GM21723 (cell line): ENCODE measurements around the gene EGLN1.
"Not testable (repeated sequence)": the region's sequence is repeated elsewhere in the genome, so short reads cannot be mapped to it uniquely, and the experiment has no call there.

Source experiments
- ATAC-seq: cut with Tn5 transposase; IDR thresholded peaks from one replicate; pipeline ENCODE4 v1.9.1; 2021; ENCODE audit warnings: mild to moderate bottlenecking, moderate library complexity; ENCODE audit not compliant: unreplicated experiment

Gene EGLN1

DNA sequence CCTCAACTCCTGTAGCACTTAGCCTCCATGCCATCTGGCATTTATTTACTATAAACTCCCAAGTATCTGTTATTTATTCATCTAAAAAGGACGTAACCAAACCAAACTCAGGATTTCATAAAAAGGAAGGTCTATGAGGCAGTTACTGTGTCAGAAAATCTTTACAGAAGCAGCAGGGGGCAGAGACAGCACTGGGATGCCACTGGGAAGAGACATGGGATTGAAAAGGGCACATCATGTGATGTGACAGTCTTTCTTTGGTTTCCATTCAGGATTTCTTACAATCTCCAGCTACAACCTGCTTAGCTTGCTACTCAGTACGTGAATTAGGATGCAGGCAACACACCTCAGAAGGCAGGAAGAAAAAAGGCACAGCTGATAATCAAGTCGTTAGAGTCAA, 52.8 kb downstream of the EGLN1 start:
- ATAC-seq = no peak

DNA sequence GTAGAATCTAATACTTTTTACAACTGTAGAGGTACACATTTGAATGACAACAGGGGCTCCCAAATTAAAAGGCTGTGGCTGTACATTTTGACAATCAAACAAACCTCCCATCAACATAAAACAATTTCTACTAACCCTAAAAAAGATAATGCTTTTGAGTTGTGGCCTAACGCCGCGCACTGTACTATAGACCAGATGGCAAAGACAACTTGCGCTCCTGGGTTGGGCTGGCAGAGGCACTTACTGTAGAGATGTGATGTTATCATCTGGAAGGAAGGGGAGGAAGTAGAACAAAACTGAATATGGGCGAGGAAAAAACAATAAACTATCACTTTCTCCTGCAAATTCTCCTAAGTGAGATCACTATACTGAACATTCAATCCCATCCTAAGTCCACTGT, 57.9 kb downstream of the EGLN1 start:
- ATAC-seq = no peak

DNA sequence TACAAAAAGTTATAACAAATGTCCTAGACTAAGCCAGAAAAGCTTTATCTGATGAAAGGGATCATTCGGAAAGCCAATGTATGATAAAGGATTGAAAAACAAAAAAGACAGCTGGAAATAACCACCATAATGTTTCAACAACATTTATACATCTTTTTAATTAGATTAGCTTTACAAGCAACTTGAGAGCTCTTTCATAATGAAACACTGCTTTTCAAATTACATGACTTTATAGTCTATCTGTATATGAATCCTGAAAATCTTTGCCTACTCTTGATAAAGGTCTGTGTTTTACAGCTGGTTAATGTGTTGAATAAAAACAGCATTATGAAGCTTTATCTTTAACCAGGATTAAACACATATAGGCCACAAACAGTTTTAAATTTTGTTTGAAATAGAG, 58.5 kb downstream of the EGLN1 start:
- no peak for ATAC-seq

DNA sequence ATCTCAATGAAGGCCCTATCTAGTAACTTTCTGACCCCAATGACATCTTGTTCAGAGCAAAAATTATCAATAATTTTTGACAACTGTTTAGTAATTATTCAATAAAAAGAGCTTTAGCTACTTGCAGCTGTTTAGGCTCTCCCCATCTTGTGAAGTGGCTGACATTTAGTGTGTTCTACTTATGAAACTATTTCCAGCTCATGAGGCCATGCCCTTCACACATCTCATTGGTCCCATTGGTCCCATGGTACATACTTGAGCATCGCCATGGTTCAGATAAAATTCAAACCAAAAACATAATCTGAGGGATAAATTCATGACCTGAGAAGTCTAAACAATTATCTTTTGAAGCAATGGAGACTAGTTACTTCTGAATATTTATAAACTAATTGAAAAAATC, 59.8 kb downstream of the EGLN1 start:
- ATAC-seq = no peak

DNA sequence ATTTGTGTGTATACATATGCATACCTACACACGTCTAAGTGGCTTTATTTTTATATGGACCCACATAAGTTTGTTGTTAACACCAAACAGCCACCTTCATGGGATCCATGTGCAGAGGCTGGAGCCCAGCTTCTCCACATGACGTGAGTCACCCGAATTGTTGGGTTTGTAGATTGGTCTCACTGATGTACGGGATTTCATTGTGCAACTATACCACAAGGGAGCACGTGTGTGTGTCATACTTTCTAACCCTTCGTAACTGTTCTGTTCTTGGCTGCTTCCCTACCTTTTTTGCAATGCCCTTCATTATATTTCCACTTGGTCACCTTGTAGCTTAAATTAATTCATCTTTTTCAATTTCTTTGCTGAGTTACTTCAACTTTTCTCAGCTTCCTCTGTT, 63.0 kb downstream of the EGLN1 start:
- ATAC-seq = no peak

DNA sequence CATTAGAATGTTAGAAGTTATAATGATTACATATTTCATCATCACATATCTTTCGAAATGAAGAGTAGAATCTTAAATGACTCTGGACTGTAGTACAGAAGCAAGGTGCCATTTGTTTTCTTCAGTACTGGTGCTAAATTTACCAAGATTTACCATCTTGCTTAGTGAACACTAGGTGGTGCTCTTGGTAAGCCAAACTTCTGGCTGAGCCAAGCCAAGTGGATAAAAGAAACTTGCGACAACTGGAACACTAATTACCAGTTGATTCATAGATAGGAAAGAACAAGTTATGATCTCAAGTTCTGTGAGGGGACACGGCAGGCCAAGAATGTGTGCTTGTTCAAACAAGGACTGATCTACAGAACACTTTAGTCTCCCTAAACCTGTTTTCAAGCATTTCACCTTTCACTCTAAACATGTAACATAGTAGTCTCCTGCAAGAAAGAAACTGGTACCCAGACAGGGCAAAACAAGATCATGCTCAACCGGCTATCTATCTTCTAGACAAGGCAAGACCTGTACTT, 64.2 kb downstream of the EGLN1 start:
- ATAC-seq = peak; percentile 81

DNA sequence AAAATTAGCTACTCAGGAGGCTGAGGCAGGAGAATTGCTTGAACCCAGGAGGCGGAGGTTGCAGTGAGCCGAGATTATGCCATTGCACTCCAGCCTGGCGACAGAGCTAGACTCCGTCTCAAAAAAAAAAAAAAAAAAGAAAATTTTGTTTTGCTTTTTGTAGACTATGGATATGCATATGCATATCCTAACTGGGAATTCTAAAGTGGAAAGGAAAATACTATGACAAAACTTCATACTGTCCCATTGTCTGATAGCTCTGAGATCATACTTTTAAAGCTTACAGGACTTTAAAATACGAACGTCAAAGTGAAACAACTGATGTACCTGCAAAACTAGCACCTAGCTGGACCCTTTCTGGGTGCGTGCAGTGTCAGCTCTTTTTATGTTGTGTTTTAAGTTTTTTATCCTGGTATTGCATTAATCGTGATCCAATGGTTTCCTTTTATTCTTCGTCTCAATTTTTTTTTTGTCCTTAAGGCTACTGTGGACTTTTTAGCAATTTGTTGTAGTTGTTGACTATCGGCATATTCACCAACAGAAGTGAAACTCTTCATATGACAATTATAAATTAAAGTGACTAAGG, 64.8 kb downstream of the EGLN1 start:
- ATAC-seq = no peak

DNA sequence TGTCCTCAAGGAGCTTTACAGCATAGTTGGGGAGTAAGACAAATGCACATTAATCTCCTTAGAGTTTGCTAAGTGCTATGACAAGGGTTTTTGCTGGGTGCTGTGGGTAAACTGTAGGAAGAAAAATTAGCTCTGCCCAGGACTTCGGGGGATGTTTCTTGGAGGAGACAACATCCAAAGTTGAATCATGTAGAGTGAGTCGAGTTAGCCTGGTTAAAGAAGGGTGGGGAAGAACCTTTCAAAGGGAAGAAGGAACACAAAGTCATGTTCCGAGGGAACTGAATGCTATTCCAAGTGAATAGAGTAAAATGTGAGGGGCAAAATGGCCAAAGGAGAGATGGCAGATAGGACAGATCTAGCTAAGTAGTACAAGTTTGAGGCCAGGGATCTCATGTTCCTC, 66.9 kb downstream of the EGLN1 start:
- ATAC-seq = no peak

DNA sequence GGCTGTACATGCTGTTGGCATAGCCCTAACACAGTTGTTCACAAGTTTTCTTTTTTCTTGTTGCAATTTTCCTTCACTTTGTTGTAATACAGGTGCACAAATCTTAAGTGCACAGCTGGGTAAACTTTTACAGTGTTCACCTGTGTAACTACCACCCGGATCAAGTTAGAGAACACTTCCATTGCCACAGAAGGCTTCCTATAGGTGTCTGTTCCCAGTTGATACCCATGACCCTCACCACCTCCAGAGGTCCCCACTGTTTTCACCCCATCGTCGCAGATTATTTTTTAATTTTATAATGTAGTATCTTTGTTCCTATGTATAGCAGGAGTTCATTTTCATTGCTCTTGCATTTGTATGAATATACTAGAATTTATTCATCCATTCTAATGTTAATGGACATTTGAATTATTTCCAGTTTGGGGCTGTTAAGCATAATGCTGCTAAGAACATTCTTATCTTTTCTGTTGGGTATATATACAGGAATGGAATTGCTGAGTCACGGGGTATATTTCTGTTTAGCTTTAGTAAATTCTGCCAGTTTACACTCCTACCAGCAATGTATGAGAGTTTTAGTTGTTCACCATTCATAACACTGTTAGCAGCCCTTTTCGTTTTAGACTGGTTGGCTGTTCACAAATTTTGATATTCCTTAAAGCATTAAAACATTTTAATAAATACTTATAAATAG, 67.6 kb downstream of the EGLN1 start:
- ATAC-seq = no peak

DNA sequence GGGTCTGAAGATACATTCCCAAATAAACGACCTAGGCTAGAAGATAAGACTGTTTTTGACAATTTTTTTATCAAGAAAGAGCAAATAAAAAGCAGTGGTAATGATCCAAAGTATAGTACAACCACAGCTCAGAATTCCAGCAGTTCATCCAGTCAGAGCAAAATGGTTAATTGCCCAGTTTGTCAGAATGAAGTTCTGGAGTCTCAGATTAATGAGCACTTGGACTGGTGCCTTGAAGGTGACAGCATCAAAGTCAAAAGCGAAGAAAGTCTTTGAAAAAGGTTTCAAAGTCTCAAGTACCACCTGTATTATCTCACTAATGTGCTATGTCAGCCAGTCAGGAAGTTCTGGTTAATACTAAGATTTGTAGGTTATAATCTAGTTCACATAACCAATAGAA, 69.0 kb downstream of the EGLN1 start:
- ATAC-seq = no peak

DNA sequence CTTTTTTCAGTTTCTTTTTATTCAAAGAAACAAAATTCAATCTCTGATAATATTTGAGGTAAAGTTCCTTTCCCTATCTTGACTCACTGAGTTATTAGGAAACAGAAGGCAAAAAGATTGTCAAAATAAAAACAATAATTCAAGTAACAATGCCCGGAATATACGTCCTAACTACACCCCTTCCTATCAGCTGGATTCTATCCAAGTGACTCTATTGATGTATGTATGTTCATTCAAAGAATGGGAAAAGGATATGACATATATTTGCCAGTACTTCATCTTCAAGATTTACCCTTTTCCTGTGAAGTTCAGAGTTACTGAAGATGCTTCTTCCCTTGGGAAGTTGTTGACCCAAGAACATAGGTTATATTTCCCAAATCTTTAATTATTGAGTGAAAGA, 70.3 kb downstream of the EGLN1 start:
- ATAC-seq = no peak

DNA sequence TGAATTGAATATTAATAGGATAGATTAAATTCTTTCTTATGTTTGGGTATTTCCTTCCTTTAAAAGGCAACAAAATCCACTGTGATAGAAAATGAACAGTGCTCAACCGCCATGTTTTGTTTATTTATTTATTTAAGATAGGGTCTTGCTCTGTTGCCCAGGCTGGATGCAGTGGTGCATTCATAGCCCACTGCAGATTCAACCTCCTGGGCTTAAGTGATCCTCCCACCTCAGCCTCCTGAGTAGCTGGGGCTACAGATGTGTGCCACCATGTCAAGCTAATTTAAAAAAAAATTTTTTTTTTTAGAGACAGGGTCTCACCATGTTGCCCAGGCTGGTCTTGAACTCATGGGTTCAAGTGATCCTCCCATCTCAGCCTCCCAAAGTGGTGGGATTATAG, 73.2 kb downstream of the EGLN1 start:
- not testable (repeated sequence) for ATAC-seq

DNA sequence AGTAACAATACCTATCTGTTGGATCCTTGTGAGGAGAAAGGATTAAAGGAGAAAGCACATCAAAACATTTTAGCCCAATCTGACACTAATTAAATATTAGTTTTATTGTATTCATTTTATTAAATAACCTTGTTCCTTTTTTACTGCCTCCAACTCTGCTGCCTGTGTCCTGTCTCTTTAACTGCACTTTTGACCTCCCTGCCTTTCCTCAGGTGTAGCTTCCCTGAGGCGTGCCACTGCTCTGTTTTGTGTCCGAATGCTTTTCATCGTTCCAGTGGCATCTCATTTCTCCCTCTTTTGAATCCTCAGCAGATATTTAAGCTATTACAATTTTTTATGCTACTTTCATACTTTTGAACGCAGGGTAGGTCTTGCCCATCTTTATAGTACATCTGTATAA, 73.6 kb downstream of the EGLN1 start:
- ATAC-seq = no peak

DNA sequence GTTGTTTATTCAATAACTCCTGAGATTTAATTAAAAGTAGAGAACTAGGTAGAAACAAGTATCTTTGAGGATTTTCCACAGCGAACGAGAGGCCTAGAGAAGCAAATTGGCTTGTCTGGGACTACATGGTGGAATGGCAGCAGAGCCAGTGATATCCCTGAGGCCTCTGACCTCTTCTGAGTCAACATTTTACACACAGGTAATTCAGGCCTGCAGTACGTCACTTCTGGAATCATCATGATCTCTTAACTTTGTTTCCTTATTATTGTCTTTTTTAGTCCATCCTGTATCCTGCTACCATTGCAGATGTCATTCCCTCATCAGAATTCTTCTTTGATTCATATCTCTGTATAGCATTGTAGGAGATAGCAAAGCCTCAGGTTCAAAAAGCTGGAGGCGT, 74.1 kb downstream of the EGLN1 start:
- no peak for ATAC-seq

DNA sequence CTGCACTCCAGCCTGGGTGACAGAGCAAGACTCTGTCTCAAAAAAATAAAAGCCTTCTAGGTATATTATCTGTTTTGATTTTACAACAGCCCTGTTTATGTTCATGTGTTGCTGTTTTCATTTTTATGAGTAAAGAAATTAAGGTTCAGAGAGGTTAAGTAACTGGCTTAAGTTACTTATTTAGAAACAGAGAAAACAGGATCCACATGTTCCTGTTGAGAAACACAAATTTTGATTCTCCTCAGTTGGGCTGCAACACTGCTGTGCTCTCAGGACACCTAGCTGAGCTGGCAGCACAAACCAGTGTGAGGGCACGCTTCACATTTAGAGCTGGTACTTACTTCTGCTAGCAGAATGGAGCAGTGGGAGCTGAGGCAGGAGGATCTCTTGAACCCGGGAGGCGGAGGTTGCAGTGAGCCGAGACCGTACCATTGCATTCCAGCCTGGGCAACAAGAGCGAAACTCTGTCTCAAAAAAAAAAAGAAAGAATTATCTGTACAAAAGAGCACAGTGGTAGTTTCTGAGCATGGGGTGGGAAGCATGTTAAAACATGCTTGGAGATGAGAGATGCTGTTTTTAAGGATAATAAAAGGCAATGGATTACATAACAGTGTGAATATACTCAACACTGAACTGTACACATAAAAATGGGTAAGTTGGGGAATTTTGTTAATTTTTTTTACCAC, 81.6 kb downstream of the EGLN1 start:
- no peak for ATAC-seq

DNA sequence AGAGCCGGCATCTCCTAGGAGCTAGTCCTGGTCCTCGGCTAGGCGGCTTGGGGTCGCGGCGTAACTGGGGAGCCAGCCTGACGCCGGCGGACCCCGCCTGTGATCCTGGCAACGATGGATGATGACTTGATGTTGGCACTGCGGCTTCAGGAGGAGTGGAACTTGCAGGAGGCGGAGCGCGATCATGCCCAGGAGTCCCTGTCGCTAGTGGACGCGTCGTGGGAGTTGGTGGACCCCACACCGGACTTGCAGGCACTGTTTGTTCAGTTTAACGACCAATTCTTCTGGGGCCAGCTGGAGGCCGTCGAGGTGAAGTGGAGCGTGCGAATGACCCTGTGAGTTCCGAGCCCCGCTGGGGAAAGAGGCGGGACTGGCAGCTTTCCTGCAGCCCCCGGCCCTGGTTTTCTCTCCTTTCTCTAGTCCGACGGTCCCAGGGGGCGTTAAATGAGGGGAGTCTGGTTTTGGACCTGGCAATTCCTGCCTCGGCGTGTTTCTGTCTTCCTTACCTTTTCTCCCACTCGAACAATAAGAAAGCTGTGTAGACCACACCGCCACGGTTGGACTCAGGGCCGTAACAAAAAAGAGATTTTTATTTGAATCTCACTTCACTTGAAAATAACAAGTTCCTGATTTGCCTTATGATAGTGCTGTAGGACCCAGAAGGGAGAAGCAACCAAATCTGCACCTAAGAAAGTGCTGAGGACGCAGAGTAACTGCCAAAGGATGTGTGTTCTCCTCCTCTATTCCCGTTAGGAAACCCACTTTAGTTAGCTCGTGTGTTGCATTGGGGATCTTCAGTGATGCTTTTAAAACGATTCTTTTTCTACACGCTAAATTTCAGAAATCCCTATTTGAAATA, 83.6 kb downstream of the EGLN1 start, which contains the start of gene SPRTN:
SPRTN (plus strand) TSS at position 24 of the 859 bp plus-strand sequence; CDS start at position 115, 91 bp downstream.
- ATAC-seq = peak; percentile 12

DNA sequence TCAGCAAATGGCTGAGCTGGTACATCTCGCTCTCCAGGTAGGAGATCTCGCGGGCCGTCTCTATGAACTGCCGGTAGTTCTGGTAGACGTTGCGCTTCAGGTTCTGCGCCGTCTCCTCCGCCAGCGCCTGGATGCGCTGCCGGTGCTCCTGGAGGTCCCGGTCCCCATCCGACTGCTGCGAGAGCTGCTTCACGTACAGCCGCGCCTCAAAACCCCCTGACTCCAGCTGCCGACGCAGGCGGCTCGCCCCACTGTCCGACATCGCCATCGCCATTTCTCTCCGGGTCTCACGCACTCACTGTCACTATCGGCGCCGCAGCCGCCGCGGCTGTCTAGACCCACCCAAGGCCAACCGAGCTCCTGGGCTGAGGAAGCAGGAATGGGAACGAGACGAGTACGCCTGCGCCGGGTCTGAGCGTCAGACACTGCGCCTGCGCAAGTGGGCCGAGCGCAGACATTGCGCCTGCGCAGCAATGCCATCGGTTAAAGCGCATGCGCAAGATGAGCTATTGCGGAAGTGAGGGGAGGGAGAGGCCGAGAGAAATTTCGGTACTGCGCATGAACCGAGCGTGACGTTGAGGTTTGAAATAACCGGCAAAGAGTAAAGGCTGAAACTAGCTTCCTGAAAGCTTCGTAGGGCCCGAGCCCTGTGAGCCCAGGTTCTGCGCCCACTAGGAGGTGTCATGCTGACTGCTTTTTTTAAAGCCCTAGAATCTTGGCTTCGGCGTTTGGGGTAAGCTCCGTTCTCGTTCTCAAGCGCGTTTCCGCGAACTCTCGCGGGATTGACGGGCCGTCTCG, 84.4 kb downstream of the EGLN1 start, which contains the start of gene EXOC8:
EXOC8 (minus strand) TSS at position 381 of the 798 bp plus-strand sequence; CDS start at position 274, 107 bp downstream.
- peak; percentile 74 for ATAC-seq

DNA sequence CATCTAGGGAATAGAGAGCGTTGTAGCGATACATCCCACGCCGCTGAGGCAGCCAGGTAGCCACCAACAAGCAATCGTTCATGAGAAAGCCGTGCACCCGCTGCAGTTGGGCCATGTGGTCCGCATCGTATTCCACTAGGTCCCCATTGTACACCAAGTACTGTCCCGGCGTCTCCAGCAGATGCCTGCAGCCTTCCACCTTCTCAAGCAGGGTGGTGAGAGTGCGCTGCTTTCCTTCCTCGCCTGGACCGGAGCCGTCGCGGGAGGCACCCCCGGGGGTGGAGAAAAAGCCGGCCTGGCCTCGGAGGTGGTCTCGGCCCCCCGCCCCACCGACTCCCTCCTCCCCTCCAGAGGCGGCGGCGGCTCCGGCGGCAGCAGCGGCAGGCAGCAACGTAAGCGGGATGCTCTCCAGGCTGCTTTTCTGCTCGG, 85.0 kb downstream of the EGLN1 start:
- peak; percentile 26 for ATAC-seq

DNA sequence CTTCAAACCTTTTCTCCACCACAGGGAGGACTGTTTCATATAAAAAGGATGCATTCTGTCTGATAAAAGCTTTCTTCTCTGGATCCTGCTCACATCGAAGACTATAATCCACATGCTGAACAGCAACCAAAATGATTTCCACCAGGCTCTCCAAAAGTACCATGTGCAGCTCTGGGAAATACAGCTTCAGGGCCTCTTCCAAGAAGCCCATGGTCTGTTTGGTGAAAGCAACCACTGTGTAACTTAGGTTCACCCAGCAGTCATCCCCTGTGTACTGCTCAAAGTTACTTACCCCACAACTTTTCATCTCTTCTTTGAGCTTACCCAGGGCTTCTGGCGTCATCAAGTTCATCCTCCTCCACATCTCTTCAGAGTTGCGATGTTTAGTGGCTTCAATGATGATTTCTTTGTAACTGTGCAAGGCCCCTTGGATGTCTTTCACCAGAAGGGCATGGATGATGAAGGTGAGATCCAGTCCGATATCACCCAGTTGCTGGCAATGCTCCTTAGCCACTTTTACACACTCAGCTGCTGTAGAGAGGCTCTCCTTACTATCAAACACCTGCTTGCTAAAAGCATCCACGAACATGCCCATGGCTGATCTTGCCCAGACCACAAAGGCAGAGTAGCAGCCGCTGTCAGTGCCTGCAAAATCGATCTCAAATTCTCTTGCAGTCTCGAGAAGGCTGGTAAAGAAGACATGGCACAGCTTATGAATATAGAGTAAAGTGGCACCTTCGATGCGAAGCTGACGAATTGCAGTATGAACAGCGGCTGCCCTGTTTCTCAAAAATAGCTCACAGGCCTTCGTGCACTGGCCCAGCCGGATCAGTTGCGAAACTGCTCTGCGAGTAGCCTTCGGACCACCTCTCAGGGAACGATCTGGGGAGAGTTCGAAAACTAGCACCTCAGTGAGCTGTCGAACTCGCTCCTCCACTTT, 86.2 kb downstream of the EGLN1 start:
- ATAC-seq = no peak
